ENCODE results near the gene CDK8.

GRCh38 chr13:26324867-26325266 lies 70.9 kb downstream of the CDK8 start:
- TF ChIP-seq CTCF (IDR thresholded peaks at IDR 0.05; ENCODE audit: insufficient read depth, low read length, poor library complexity, severe bottlenecking) (no peak), EZH2phosphoT487 (conservative IDR thresholded peaks at IDR 0.05; ENCODE audit: low read length) (no peak)
